ENCODE data around the gene FAM181A.

FAM181A gene

GRCh38 chr14:93960774-93961438 lies 33.8 kb downstream of the FAM181A start:
- no peak overlapping the region for H3K4me3 ChIP-seq (ENCODE audit: low read depth, low read length)

- no peak overlapping the region for H3K4me3 ChIP-seq (ENCODE audit: low read depth, low read length)
Observed at GRCh38 chr14:93961620-93962019, 34.5 kb downstream of the FAM181A start.

- H3K4me3 ChIP-seq (ENCODE audit: low read depth, low read length) = no peak overlapping the region
Observed at GRCh38 chr14:93962701-93963601, 35.8 kb downstream of the FAM181A start.

- H3K4me3 ChIP-seq (ENCODE audit: low read depth, low read length) = no peak overlapping the region
Observed at GRCh38 chr14:93963692-93964091, 36.5 kb downstream of the FAM181A start.

GRCh38 chr14:93964281-93964680 lies 37.1 kb downstream of the FAM181A start:
- H3K4me3 ChIP-seq (ENCODE audit: low read depth, low read length) = no peak overlapping the region

GRCh38 chr14:93964820-93965286 lies 37.7 kb downstream of the FAM181A start:
- no peak overlapping the region for H3K4me3 ChIP-seq (ENCODE audit: low read depth, low read length)

GRCh38 chr14:93965287-93965821 lies 38.2 kb downstream of the FAM181A start:
- H3K4me3 ChIP-seq (ENCODE audit: low read depth, low read length) = no peak overlapping the region

GRCh38 chr14:93965946-93966474 lies 38.9 kb downstream of the FAM181A start:
- H3K4me3 ChIP-seq (ENCODE audit: low read depth, low read length) = no peak overlapping the region

GRCh38 chr14:93967637-93968250 lies 40.6 kb downstream of the FAM181A start:
- no peak overlapping the region for H3K4me3 ChIP-seq (ENCODE audit: low read depth, low read length)

- H3K4me3 ChIP-seq (ENCODE audit: low read depth, low read length) = no peak overlapping the region
Observed at GRCh38 chr14:93969082-93969828, 42.1 kb downstream of the FAM181A start.

- no peak overlapping the region for H3K4me3 ChIP-seq (ENCODE audit: low read depth, low read length)
Observed at GRCh38 chr14:93970585-93970964, 43.4 kb downstream of the FAM181A start.

- no peak overlapping the region for H3K4me3 ChIP-seq (ENCODE audit: low read depth, low read length)
Observed at GRCh38 chr14:93970965-93971634, 44.0 kb downstream of the FAM181A start.

- H3K4me3 ChIP-seq (ENCODE audit: low read depth, low read length) = no peak overlapping the region
Observed at GRCh38 chr14:93971635-93972027, 44.5 kb downstream of the FAM181A start.

- no peak overlapping the region for H3K4me3 ChIP-seq (ENCODE audit: low read depth, low read length)
Observed at GRCh38 chr14:93972618-93973205, 45.6 kb downstream of the FAM181A start.

GRCh38 chr14:93973607-93974006 lies 46.5 kb downstream of the FAM181A start:
- H3K4me3 ChIP-seq (ENCODE audit: low read depth, low read length) = no peak overlapping the region

- H3K4me3 ChIP-seq (ENCODE audit: low read depth, low read length) = no peak overlapping the region
Observed at GRCh38 chr14:93974299-93974698, 47.2 kb downstream of the FAM181A start.

- no peak overlapping the region for H3K4me3 ChIP-seq (ENCODE audit: low read depth, low read length)
Observed at GRCh38 chr14:93974833-93975232, 47.7 kb downstream of the FAM181A start.

GRCh38 chr14:93975791-93976476 lies 48.8 kb downstream of the FAM181A start:
- H3K4me3 ChIP-seq (ENCODE audit: low read depth, low read length) = no peak overlapping the region

GRCh38 chr14:93976477-93977057 lies 49.4 kb downstream of the FAM181A start, which contains the start of gene ASB2:
Gene ASB2 (minus strand): TSS chr14:93976570. CDS start chr14:93964539, 12,031 bp downstream.
- H3K4me3 ChIP-seq (ENCODE audit: low read depth, low read length) = no peak within 1 kb of the TSS
